Caco-2 (cell line): Measurements from ENCODE around the gene MTMR12. TPM values are rescaled to one million over a fixed set of nuclear protein-coding genes. Genes with fewer than 3 reads are reported as not detected.
A peak's percentile ranks its signal among the peaks of the same experiment; 100 is the strongest.

Experiments used
- BruUV-seq: library from RNA; stranded (reverse); fragments of 400-500 nt; replicated peaks from 2 replicates; lab custom pipeline; 2021; lab: Mats Ljungman, UMichigan
- CTCF ChIA-PET: fragments of 300-600 bp; sonication (Branson Sonifier 250); formaldehyde crosslinking; loops from one replicate; lab custom pipeline; 2022; ENCODE audit warnings: antibody characterized with exemption; lab: Charles Lee
- POLR2A ChIA-PET: fragments of 300-600 bp; sonication (Branson Sonifier 250); formaldehyde crosslinking; loops from one replicate; lab custom pipeline; 2022; ENCODE audit warnings: antibody characterized with exemption; lab: Charles Lee
- DNase-seq, 2 experiments: peaks; one replicate each; pipeline versions ENCODE4 v3.0.0 to v3.0.0-alpha.2; 2020 to 2022
- H3K27me3 ChIP-seq: replicated peaks from 2 replicates; pipeline ENCODE4 v1.6.0; 2011; ENCODE audit warnings: low read length; ENCODE audit not compliant: control insufficient read depth, insufficient read depth
- H3K36me3 ChIP-seq: 2 replicates; pipeline ENCODE4 v1.5.1; 2011; ENCODE audit warnings: low read length; ENCODE audit not compliant: control insufficient read depth, insufficient read depth
- H3K4me1 ChIP-seq: fragments of 250-450 bp; sonication (Bioruptor Pico); 2 replicates; pipeline ENCODE4 v1.5.1; 2020; ENCODE audit warnings: mild to moderate bottlenecking
- H3K4me3 ChIP-seq: 2 replicates; pipeline ENCODE4 v1.5.1; 2011; ENCODE audit warnings: low read depth, mild to moderate bottlenecking, control low read depth, low read length
- H3K9me3 ChIP-seq: fragments of 250-450 bp; sonication (Bioruptor Pico); 2 replicates; pipeline ENCODE4 v1.5.1; 2020; ENCODE audit warnings: mild to moderate bottlenecking, moderate library complexity
- H3K27ac Mint-ChIP-seq: one replicate; pipeline ENCODE4 v1.8.0; 2022; ENCODE audit warnings: mixed read lengths; ENCODE audit not compliant: unreplicated experiment
- H3K27me3 Mint-ChIP-seq: one replicate; pipeline ENCODE4 v1.8.0; 2022; ENCODE audit warnings: mixed read lengths; ENCODE audit not compliant: insufficient read depth, unreplicated experiment
- H3K36me3 Mint-ChIP-seq: one replicate; pipeline ENCODE4 v1.8.0; 2022; ENCODE audit warnings: mild to moderate bottlenecking, mixed read lengths; ENCODE audit not compliant: insufficient read depth, unreplicated experiment
- H3K4me1 Mint-ChIP-seq: one replicate; pipeline ENCODE4 v1.8.0; 2022; ENCODE audit warnings: low read depth, mixed read lengths; ENCODE audit not compliant: unreplicated experiment
- H3K4me3 Mint-ChIP-seq: one replicate; pipeline ENCODE4 v1.8.0; 2022; ENCODE audit warnings: mild to moderate bottlenecking, moderate library complexity, mixed read lengths; ENCODE audit not compliant: unreplicated experiment
- H3K9me3 Mint-ChIP-seq: one replicate; pipeline ENCODE4 v1.8.0; 2022; ENCODE audit warnings: mixed read lengths; ENCODE audit not compliant: unreplicated experiment
- CTCF ChIP-seq, 2 experiments: fragments of 200-600 bp in 1 of 2; IDR thresholded peaks; 1 replicate in 1 of 2; 2 replicates in 1 of 2; pipeline versions ENCODE4 v1.5.1 to v1.8.0; 2011 to 2022; ENCODE audit warnings: antibody characterized with exemption in 1 of 2, control low read depth in 1 of 2, inconsistent platforms in 1 of 2, low read depth in 1 of 2, low read length in 1 of 2, mild to moderate bottlenecking in 1 of 2, moderate library complexity in 1 of 2; ENCODE audit not compliant: insufficient read depth in 1 of 2, severe bottlenecking in 1 of 2, unreplicated experiment in 1 of 2
- intact Hi-C: fragments of 100-400 bp; cut with micrococcal nuclease; formaldehyde crosslinking; loops from one replicate; pipeline ENCODE4 v1.10.0; 2022; ENCODE audit not compliant: unreplicated experiment
- total RNA-seq: library from RNA; stranded (reverse); gene quantifications from 2 replicates; pipeline ENCODE4 v1.2.3, GENCODE V29; 2022

Gene MTMR12
- total RNA-seq, 1 experiment from 2014 or later: 35.1 TPM

- no peak for TF ChIP-seq CTCF (IDR thresholded peaks at IDR 0.05; ENCODE audit: insufficient read depth in 1 of 2, low read depth in 1 of 2, low read length in 1 of 2, severe bottlenecking in 1 of 2, unreplicated experiment in 1 of 2)
- peaks cover 11% of the 10 kb centered on the region for H3K9me3 Mint-ChIP-seq
- POLR2A ChIA-PET: no interaction called here
- H3K36me3 Mint-ChIP-seq: no peaks in the 10 kb centered on the region
- CTCF ChIA-PET: interaction anchor here (0.5 to 1.5 kb wide), 2 partner anchors 98 to 233 kb away, joined by 4 to 9 read pairs; no protein-coding TSS in a partner anchor
- H3K36me3 ChIP-seq: no peaks in the 10 kb centered on the region
- DNase-seq: no peak
- no peaks in the 10 kb centered on the region for H3K27me3 Mint-ChIP-seq
- H3K27ac Mint-ChIP-seq: peak overlapping the region; percentile 45
- 0 out of 2 replicates have a peak, but pooled peaks cover 3% of the 10 kb centered on the region for H3K9me3 ChIP-seq
- no peak overlapping the region for H3K4me3 ChIP-seq
- H3K4me1 Mint-ChIP-seq: peaks cover 16% of the 10 kb centered on the region
- no TSS peak for BruUV-seq
- no peak overlapping the region for H3K4me3 Mint-ChIP-seq
- intact Hi-C loops: loop anchor here (5.0 kb wide), 1 partner anchor 282 kb away; no protein-coding TSS in a partner anchor
- H3K4me1 ChIP-seq: peaks cover 10% of the 10 kb centered on the region; the same call in 1 of the 2 replicates
- no peaks in the 10 kb centered on the region for H3K27me3 ChIP-seq
Measured at GRCh38 chr5:32330126-32330971, 17.6 kb upstream of the MTMR12 start.

- Mint-ChIP-seq H3K36me3 (no peaks in the 10 kb centered on the region), H3K27me3 (no peaks in the 10 kb centered on the region), H3K9me3 (peaks cover 1% of the 10 kb centered on the region), H3K4me3 (no peak overlapping the region), H3K4me1 (peaks cover 16% of the 10 kb centered on the region), H3K27ac (no peak overlapping the region)
- H3K9me3 ChIP-seq: 0 out of 2 replicates have a peak, but pooled peaks cover 3% of the 10 kb centered on the region
- H3K27me3 ChIP-seq: no peaks in the 10 kb centered on the region
- CTCF ChIA-PET: interaction anchor here (0.6 to 1.5 kb wide), 3 partner anchors 29 to 155 kb away, joined by 3 to 9 read pairs (median 3); partner anchors contain the start of gene GOLPH3
- BruUV-seq: no TSS peak
- POLR2A ChIA-PET: no interaction called here
- H3K4me3 ChIP-seq: no peak overlapping the region
- intact Hi-C loops: loop anchor here (1.0 to 5.0 kb wide), 3 partner anchors 80 to 157 kb away; partner anchors contain the start of gene GOLPH3
- peaks cover 10% of the 10 kb centered on the region; the same call in 1 of the 2 replicates for H3K4me1 ChIP-seq
- DNase-seq: peak; percentile 61 to 68
- no peaks in the 10 kb centered on the region for H3K36me3 ChIP-seq
- peak; percentile 63 to 67 for TF ChIP-seq CTCF (IDR thresholded peaks at IDR 0.05; ENCODE audit: insufficient read depth in 1 of 2, low read depth in 1 of 2, low read length in 1 of 2, severe bottlenecking in 1 of 2, unreplicated experiment in 1 of 2)
Measured at GRCh38 chr5:32329395-32329834, 16.7 kb upstream of the MTMR12 start.

GRCh38 chr5:32326216-32326772 is 13.6 kb upstream of the MTMR12 start:
- POLR2A ChIA-PET: no interaction called here
- Mint-ChIP-seq H3K36me3 (peaks cover 6% of the 10 kb centered on the region), H3K4me3 (no peak overlapping the region), H3K27me3 (no peaks in the 10 kb centered on the region), H3K9me3 (no peaks in the 10 kb centered on the region), H3K4me1 (peaks cover 8% of the 10 kb centered on the region), H3K27ac (no peak overlapping the region)
- Histone ChIP-seq H3K4me3 (no peak overlapping the region), H3K4me1 (peaks cover 7% of the 10 kb centered on the region; the same call in 1 of the 2 replicates), H3K36me3 (no peaks in the 10 kb centered on the region; the same call in 1 of the 2 replicates), H3K9me3 (peaks cover 7% of the 10 kb centered on the region), H3K27me3 (no peaks in the 10 kb centered on the region)
- no peak for DNase-seq
- no TSS peak for BruUV-seq
- no peak for TF ChIP-seq CTCF (IDR thresholded peaks at IDR 0.05; ENCODE audit: insufficient read depth in 1 of 2, low read depth in 1 of 2, low read length in 1 of 2, severe bottlenecking in 1 of 2, unreplicated experiment in 1 of 2)
- CTCF ChIA-PET: no interaction called here
- intact Hi-C loops: loop anchor here (5.0 kb wide), 1 partner anchor 154 kb away; the partner anchor contains the start of gene GOLPH3
